ENCODE results near the gene GALNS. TPM values are rescaled to one million over a fixed set of nuclear protein-coding genes. Genes with fewer than 3 reads are reported as not detected.

GALNS gene
- total RNA-seq, 2 experiments from 2014 or later: 18.4 to 19.7 TPM

DNA sequence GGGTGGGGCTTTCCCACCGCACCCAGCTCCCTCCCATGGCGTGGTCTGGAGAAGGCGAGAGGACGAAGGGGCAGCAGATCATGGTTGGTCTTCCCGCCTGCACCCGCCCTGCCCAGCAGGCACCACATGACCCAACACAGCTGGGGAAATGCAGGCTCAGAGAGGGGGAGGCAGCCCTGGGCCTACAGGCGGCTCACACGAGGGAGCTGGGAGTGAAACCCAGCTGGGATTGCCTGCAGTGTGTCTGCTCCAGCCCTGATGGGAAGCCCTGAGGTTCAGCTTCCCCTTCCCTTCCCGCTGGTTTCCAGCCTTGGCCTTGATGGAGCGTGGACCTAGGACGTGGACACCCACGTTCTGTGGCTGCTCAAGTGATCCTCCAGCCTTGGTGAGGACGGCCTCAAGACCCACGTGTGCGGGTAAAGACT lies 29.7 kb upstream of the GALNS start:
- TF ChIP-seq, protein P1, sequence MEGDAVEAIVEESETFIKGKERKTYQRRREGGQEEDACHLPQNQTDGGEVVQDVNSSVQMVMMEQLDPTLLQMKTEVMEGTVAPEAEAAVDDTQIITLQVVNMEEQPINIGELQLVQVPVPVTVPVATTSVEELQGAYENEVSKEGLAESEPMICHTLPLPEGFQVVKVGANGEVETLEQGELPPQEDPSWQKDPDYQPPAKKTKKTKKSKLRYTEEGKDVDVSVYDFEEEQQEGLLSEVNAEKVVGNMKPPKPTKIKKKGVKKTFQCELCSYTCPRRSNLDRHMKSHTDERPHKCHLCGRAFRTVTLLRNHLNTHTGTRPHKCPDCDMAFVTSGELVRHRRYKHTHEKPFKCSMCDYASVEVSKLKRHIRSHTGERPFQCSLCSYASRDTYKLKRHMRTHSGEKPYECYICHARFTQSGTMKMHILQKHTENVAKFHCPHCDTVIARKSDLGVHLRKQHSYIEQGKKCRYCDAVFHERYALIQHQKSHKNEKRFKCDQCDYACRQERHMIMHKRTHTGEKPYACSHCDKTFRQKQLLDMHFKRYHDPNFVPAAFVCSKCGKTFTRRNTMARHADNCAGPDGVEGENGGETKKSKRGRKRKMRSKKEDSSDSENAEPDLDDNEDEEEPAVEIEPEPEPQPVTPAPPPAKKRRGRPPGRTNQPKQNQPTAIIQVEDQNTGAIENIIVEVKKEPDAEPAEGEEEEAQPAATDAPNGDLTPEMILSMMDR (IDR thresholded peaks at IDR 0.05): no peak
- Mint-ChIP-seq H3K36me3 (ENCODE audit: low read depth) (no peaks in the 10 kb centered on the region), H3K9me3 (no peaks in the 10 kb centered on the region), H3K27me3 (no peaks in the 10 kb centered on the region), H3K27ac (no peak overlapping the region), H3K4me1 (ENCODE audit: low read depth) (no peaks in the 10 kb centered on the region), H3K4me3 (no peak overlapping the region)
- no peaks in the 10 kb centered on the region for H3K27me3 ChIP-seq (ENCODE audit: control insufficient read depth in 1 of 2, insufficient read depth in 2 of 2, low read length in 2 of 2)
- H3K4me3 ChIP-seq (ENCODE audit: low read length): no peak overlapping the region
- H3K4me1 ChIP-seq (ENCODE audit: insufficient read depth, low read length): peaks cover 9% of the 10 kb centered on the region
- ChIA-PET POLR2A (no interaction called here), CTCF (no interaction called here)
- intact Hi-C loops (cut with DNase I, micrococcal nuclease): no loop called here
- DNase-seq (no peak), ATAC-seq (ENCODE audit: poor library complexity) (no peak)
- H3K9me3 ChIP-seq (ENCODE audit: control insufficient read depth in 1 of 2, insufficient read depth in 1 of 2, low read length in 2 of 2): peaks cover 0 to 9% of the 10 kb centered on the region in 2 experiments
- H3K36me3 ChIP-seq (ENCODE audit: insufficient read depth, low read length): no peaks in the 10 kb centered on the region
- no peak overlapping the region for H3K27ac ChIP-seq (ENCODE audit: low read depth in 1 of 2, low read length in 2 of 2)

DNA sequence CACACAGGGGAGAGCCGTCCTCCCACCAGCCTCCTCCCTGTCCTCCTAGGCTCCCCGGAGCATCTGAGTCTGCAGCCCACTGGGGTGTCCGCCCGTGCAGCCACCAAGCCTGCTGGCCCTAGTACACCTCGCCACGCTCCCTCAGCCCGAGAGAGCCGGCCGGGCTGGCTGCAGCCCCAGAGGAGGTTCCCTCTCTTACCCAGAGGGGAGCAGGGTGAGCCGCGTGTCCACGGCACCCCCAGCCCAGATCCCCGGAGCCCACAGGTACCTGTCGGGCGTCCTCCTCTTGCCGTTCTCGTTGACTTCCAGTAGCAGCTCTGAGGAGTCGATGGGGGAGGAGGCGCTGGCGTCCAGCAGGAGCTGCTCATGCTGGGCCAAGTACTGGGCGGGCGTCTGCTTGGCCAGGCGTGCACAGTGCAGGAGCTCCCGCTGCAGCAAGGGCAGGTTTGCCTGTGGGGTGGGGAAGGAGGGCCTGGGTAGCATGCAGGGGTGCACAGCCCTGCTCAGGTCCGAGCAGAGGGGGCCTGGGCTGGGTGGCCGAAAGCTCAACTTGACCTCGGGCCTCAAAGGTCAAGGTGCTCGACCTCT lies 29.0 kb upstream of the GALNS start:
- ChIA-PET CTCF (no interaction called here), POLR2A (no interaction called here)
- TF ChIP-seq, protein P1 (IDR thresholded peaks at IDR 0.05): no peak
- intact Hi-C loops (cut with DNase I, micrococcal nuclease): no loop called here
- Histone ChIP-seq H3K4me3 (ENCODE audit: low read length) (no peak overlapping the region), H3K36me3 (ENCODE audit: insufficient read depth, low read length) (no peaks in the 10 kb centered on the region), H3K27ac (ENCODE audit: low read depth in 1 of 2, low read length in 2 of 2) (no peak overlapping the region), H3K27me3 (ENCODE audit: control insufficient read depth in 1 of 2, insufficient read depth in 2 of 2, low read length in 2 of 2) (no peaks in the 10 kb centered on the region), H3K9me3 (ENCODE audit: control insufficient read depth in 1 of 2, insufficient read depth in 1 of 2, low read length in 2 of 2) (peaks cover 0 to 9% of the 10 kb centered on the region in 2 experiments), H3K4me1 (ENCODE audit: insufficient read depth, low read length) (peaks cover 9% of the 10 kb centered on the region)
- Mint-ChIP-seq H3K36me3 (ENCODE audit: low read depth) (no peaks in the 10 kb centered on the region), H3K4me1 (ENCODE audit: low read depth) (no peaks in the 10 kb centered on the region), H3K9me3 (no peaks in the 10 kb centered on the region), H3K4me3 (no peak overlapping the region), H3K27me3 (no peaks in the 10 kb centered on the region), H3K27ac (no peak overlapping the region)
- ATAC-seq (ENCODE audit: poor library complexity): no peak
- DNase-seq: no peak

DNA sequence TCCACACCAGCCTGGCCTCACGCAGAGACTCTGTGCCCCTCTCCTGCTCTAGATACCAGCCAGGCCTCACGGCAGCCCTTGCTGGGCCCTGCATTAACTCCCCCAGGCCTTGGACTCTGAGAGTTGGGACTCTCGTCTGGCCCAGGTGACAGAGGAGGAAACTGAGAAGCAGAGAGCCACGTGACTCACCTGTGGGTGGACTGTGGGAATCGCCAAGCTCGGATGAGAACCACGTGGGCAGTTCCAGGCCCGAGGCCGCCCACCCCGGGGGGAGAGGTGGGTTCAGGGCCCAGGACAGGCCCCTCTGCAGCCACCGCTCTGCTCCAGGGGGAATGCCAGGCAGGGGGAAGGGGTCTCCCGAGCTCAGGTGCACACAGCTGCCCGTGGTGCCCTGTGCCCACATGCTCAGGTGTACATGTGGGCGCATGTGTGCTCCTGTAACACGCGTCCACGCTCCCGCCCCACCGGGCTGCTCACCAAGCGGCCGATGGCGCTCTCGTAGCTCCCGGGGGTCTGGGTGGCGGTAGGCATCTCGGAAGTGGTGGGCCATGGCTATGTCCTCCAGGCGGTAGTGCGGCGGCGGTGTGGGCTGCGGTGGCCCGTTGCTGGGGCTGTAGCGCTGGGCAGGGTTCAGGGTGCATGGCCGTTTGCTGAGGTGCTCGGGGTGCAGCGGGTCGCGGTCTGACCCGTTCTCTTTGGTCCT lies 28.0 kb upstream of the GALNS start:
- Histone ChIP-seq H3K4me3 (ENCODE audit: low read length) (no peak overlapping the region), H3K27ac (ENCODE audit: low read depth in 1 of 2, low read length in 2 of 2) (no peak overlapping the region), H3K27me3 (ENCODE audit: control insufficient read depth in 1 of 2, insufficient read depth in 2 of 2, low read length in 2 of 2) (no peaks in the 10 kb centered on the region), H3K36me3 (ENCODE audit: insufficient read depth, low read length) (no peaks in the 10 kb centered on the region), H3K4me1 (ENCODE audit: insufficient read depth, low read length) (peaks cover 9% of the 10 kb centered on the region), H3K9me3 (ENCODE audit: control insufficient read depth in 1 of 2, insufficient read depth in 1 of 2, low read length in 2 of 2) (peaks cover 0 to 9% of the 10 kb centered on the region in 2 experiments)
- Mint-ChIP-seq H3K27ac (no peak overlapping the region), H3K36me3 (ENCODE audit: low read depth) (no peaks in the 10 kb centered on the region), H3K4me1 (ENCODE audit: low read depth) (no peaks in the 10 kb centered on the region), H3K27me3 (no peaks in the 10 kb centered on the region), H3K9me3 (no peaks in the 10 kb centered on the region), H3K4me3 (no peak overlapping the region)
- intact Hi-C loops (cut with DNase I, micrococcal nuclease): no loop called here
- DNase-seq (no peak), ATAC-seq (ENCODE audit: poor library complexity) (no peak)
- POLR2A ChIA-PET: no interaction called here
- TF ChIP-seq, protein P1 (IDR thresholded peaks at IDR 0.05): no peak
- CTCF ChIA-PET: no interaction called here
